ENCODE results near the gene CHD9NB. TPM values are rescaled to one million over a fixed set of nuclear protein-coding genes. Genes with fewer than 3 reads are reported as not detected.

The CHD9NB gene
- total RNA-seq, 2 donors from 2014 or later, result 0.33 to 0.67 TPM

DNA sequence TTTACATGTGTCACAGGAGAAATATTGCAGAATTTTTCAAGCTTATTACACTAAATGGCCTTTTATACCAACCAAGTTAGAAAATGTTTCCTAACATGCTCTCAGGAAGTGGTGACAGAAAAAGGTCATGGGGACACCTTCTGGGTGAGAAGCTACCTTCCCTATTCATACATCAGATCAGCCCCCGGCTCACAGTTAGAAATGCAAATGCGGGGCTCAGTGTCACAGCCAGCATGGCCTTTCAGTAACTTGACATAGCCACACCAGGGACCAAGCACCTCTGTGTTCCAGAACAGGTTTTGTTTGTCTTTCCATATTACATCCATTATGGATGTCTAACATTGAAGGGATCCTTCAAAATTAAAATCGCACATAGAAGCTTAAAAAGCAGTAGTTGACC, 59.5 kb downstream of the CHD9NB start:
- Histone ChIP-seq H3K27me3 (no peaks in the 10 kb centered on the region), H3K9me3 (no peaks in the 10 kb centered on the region), H3K4me3 (no peak overlapping the region), H3K27ac (no peak overlapping the region), H3K36me3 (no peaks in the 10 kb centered on the region), H3K4me1 (no peaks in the 10 kb centered on the region)
- DNase-seq (ENCODE audit: low spot score), result no peak
- TF ChIP-seq, protein P1, sequence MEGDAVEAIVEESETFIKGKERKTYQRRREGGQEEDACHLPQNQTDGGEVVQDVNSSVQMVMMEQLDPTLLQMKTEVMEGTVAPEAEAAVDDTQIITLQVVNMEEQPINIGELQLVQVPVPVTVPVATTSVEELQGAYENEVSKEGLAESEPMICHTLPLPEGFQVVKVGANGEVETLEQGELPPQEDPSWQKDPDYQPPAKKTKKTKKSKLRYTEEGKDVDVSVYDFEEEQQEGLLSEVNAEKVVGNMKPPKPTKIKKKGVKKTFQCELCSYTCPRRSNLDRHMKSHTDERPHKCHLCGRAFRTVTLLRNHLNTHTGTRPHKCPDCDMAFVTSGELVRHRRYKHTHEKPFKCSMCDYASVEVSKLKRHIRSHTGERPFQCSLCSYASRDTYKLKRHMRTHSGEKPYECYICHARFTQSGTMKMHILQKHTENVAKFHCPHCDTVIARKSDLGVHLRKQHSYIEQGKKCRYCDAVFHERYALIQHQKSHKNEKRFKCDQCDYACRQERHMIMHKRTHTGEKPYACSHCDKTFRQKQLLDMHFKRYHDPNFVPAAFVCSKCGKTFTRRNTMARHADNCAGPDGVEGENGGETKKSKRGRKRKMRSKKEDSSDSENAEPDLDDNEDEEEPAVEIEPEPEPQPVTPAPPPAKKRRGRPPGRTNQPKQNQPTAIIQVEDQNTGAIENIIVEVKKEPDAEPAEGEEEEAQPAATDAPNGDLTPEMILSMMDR (IDR thresholded peaks at IDR 0.05), result no peak

DNA sequence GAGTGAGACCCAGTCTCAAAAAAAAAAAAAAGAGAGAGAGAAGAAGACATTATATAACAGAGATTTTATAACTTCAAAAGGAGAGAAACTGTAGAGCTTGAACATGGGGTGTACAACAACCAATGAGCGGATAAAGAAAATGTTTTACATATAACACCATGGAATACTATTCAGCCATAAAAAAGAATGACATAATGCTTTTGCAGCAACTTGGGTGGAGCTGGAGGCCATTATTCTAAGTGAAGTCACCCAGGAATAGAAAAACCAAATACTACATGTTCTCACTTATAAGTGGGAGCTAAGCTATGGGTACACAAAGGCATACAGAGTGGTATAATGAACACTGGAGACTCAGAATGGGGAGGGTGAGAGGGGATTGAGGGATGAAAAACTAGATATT, 61.1 kb downstream of the CHD9NB start:
- Histone ChIP-seq H3K4me3 (no peak overlapping the region), H3K36me3 (no peaks in the 10 kb centered on the region), H3K4me1 (no peaks in the 10 kb centered on the region), H3K27me3 (no peaks in the 10 kb centered on the region), H3K27ac (no peak overlapping the region), H3K9me3 (no peaks in the 10 kb centered on the region)
- DNase-seq (ENCODE audit: low spot score), result no peak
- TF ChIP-seq, protein P1 (IDR thresholded peaks at IDR 0.05), result no peak

Other genes starting within 250 kb of the CHD9NB start
- 10 to 100 TPM; 49.8 to 54.1 TPM for gene CHD9, start 2.1 kb upstream of the CHD9NB start, total RNA-seq